Keratinocyte (primary cell): ENCODE data around the gene MAGI1. TPM values are rescaled to one million over a fixed set of nuclear protein-coding genes. Genes with fewer than 3 reads are reported as not detected.

Experiments used
- DNase-seq: peaks from one replicate; pipeline ENCODE4 v3.0.0-alpha.2; 2011; ENCODE audit warnings: low read depth, missing footprints, low spot score
- FAIRE-seq: peaks from 2 replicates; lab custom pipeline; 2011; peaks lifted over from hg19 to GRCh38; lab: Jason Lieb, UNC
- H2AFZ ChIP-seq: 2 replicates; pipeline ENCODE4 v1.6.0; 2012; ENCODE audit warnings: low read length, control low read depth, inconsistent platforms; ENCODE audit not compliant: control insufficient read depth
- H3K27ac ChIP-seq: 2 replicates; pipeline ENCODE4 v1.5.1; 2011; ENCODE audit warnings: low read length; ENCODE audit not compliant: control insufficient read depth, insufficient read depth
- H3K27me3 ChIP-seq: 3 replicates; pipeline ENCODE4 v1.6.0; 2011; ENCODE audit warnings: low read length; ENCODE audit not compliant: control insufficient read depth, insufficient read depth; ENCODE audit errors: extremely low read depth
- H3K36me3 ChIP-seq, 2 experiments: 2 replicates in 1 of 2; 3 replicates in 1 of 2; pipeline ENCODE4 v1.5.1; 2011; ENCODE audit warnings: low read length in 2 of 2, mild to moderate bottlenecking in 1 of 2; ENCODE audit not compliant: control insufficient read depth in 2 of 2, insufficient read depth in 2 of 2; ENCODE audit errors: extremely low read depth in 1 of 2
- H3K4me1 ChIP-seq: 3 replicates; pipeline ENCODE4 v1.5.1; 2011; ENCODE audit warnings: low read length; ENCODE audit not compliant: control insufficient read depth, insufficient read depth; ENCODE audit errors: extremely low read depth
- H3K4me2 ChIP-seq: 3 replicates; pipeline ENCODE4 v1.6.0; 2011; ENCODE audit warnings: low read depth, low read length; ENCODE audit not compliant: control insufficient read depth, insufficient read depth; ENCODE audit errors: extremely low read depth
- H3K4me3 ChIP-seq, 3 experiments: fragments of 200-600 bp in 1 of 3; sonication (generic) in 1 of 3; 2 replicates in 2 of 3; 3 replicates in 1 of 3; pipeline ENCODE4 v1.5.1; 2011 to 2016; ENCODE audit warnings: low read length in 3 of 3, mild to moderate bottlenecking in 3 of 3, control low read depth in 2 of 3, inconsistent platforms in 1 of 3, low read depth in 1 of 3, mixed read lengths in 1 of 3, mixed run types in 1 of 3, moderate library complexity in 1 of 3; ENCODE audit not compliant: control insufficient read depth in 2 of 3, insufficient read depth in 2 of 3; ENCODE audit errors: extremely low read depth in 1 of 3
- H3K79me2 ChIP-seq: 2 replicates; pipeline ENCODE4 v1.6.0; 2012; ENCODE audit warnings: low read length; ENCODE audit not compliant: control insufficient read depth, insufficient read depth
- H3K9ac ChIP-seq: 3 replicates; pipeline ENCODE4 v1.6.0; 2011; ENCODE audit warnings: low read length; ENCODE audit not compliant: control insufficient read depth, insufficient read depth; ENCODE audit errors: extremely low read depth
- H3K9me1 ChIP-seq: 3 replicates; pipeline ENCODE4 v1.6.0; 2011; ENCODE audit warnings: low read length; ENCODE audit not compliant: control insufficient read depth, insufficient read depth; ENCODE audit errors: extremely low read depth
- H3K9me3 ChIP-seq: 2 replicates; pipeline ENCODE4 v1.5.1; 2012; ENCODE audit warnings: low read depth, low read length; ENCODE audit not compliant: control insufficient read depth
- H4K20me1 ChIP-seq: 3 replicates; pipeline ENCODE4 v1.6.0; 2011; ENCODE audit warnings: low read length; ENCODE audit not compliant: control insufficient read depth, insufficient read depth; ENCODE audit errors: extremely low read depth
- CTCF ChIP-seq, 3 experiments: IDR thresholded peaks in 1 of 3; conservative IDR thresholded peaks in 1 of 3; optimal IDR thresholded peaks in 1 of 3; 2 replicates in 2 of 3; 3 replicates in 1 of 3; pipeline versions ENCODE3 to v1.5.1; 2011; ENCODE audit warnings: low read length in 3 of 3, mild to moderate bottlenecking in 3 of 3, moderate library complexity in 2 of 3, control low read depth in 1 of 3, inconsistent platforms in 1 of 3; ENCODE audit not compliant: insufficient read depth in 2 of 3; ENCODE audit errors: extremely low read depth in 1 of 3
- EZH2 ChIP-seq: IDR thresholded peaks from one replicate; pipeline ENCODE4 v1.6.1; 2012; ENCODE audit warnings: inconsistent platforms, mild to moderate bottlenecking, low read length, moderate library complexity
- dilution Hi-C: fragments of 300-500 bp; cut with MboI; formaldehyde crosslinking; loops from one replicate; pipeline ENCODE4 v1.7.0; 2020; ENCODE audit warnings: low sequenced_read_pairs; ENCODE audit not compliant: extremely low pct_ligation_motif_present
- polyA plus RNA-seq, 5 experiments: library from polyadenylated mRNA; depleted of rRNA in 3 of 5; stranded (reverse) in 3 of 5; stranded (forward) in 1 of 5; unstranded in 1 of 5; fragments of >200 nt; gene quantifications; 1 replicate in 1 of 5; 2 replicates in 3 of 5; 3 replicates in 1 of 5; pipeline versions ENCODE4 v1.2.1 to v1.2.3, GENCODE V29; 2011 to 2012; ENCODE audit warnings: missing spikeins in 2 of 5, low read depth in 1 of 5, low replicate concordance in 1 of 5

MAGI1 gene
- polyA plus RNA-seq, 1 donor (not counting 4 experiments of a cell fraction or from before 2014, with no cell fraction given) = 10.9 TPM

GRCh38 chr3:65946438-65946837 lies 92.3 kb downstream of the MAGI1 start:
- peaks cover 13% of the 10 kb centered on the region for H3K4me1 ChIP-seq
- DNase-seq (no peak), FAIRE-seq (peak; percentile 60)
- no peak overlapping the region for H3K4me2 ChIP-seq
- H3K36me3 ChIP-seq = no peaks in the 10 kb centered on the region
- dilution Hi-C loops = no loop called here
- no peaks in the 10 kb centered on the region for H4K20me1 ChIP-seq
- no peak overlapping the region for H3K27ac ChIP-seq
- no peak overlapping the region for H2AFZ ChIP-seq
- H3K27me3 ChIP-seq = no peaks in the 10 kb centered on the region
- TF ChIP-seq CTCF (optimal IDR thresholded peaks at IDR 0.05 in 1 of 3, IDR thresholded peaks at IDR 0.05 in 1 of 3, conservative IDR thresholded peaks at IDR 0.05 in 1 of 3; ENCODE audit: extremely low read depth in 1 of 3, insufficient read depth in 2 of 3, low read length in 3 of 3) (no peak), EZH2 (no peak)
- no peaks in the 10 kb centered on the region for H3K9me1 ChIP-seq
- no peaks in the 10 kb centered on the region for H3K9me3 ChIP-seq
- no peak overlapping the region for H3K9ac ChIP-seq
- H3K4me3 ChIP-seq = no peak overlapping the region
- H3K79me2 ChIP-seq = no peaks in the 10 kb centered on the region

- Histone ChIP-seq H3K27ac (no peak overlapping the region), H3K9me3 (no peaks in the 10 kb centered on the region), H2AFZ (no peak overlapping the region), H4K20me1 (no peaks in the 10 kb centered on the region), H3K27me3 (no peaks in the 10 kb centered on the region), H3K4me3 (no peak overlapping the region), H3K36me3 (no peaks in the 10 kb centered on the region), H3K9ac (no peak overlapping the region), H3K4me2 (no peak overlapping the region), H3K4me1 (peaks cover 13% of the 10 kb centered on the region), H3K9me1 (no peaks in the 10 kb centered on the region), H3K79me2 (no peaks in the 10 kb centered on the region)
- DNase-seq (no peak), FAIRE-seq (no peak)
- dilution Hi-C loops = no loop called here
- TF ChIP-seq CTCF (optimal IDR thresholded peaks at IDR 0.05 in 1 of 3, IDR thresholded peaks at IDR 0.05 in 1 of 3, conservative IDR thresholded peaks at IDR 0.05 in 1 of 3; ENCODE audit: extremely low read depth in 1 of 3, insufficient read depth in 2 of 3, low read length in 3 of 3) = no peak
These were observed 92.8 kb downstream of the MAGI1 start for GRCh38 chr3:65945953-65946352.
